Glomerular endothelial cell (primary cell): ENCODE data around the gene ATP8A2. TPM values are rescaled to one million over a fixed set of nuclear protein-coding genes. Genes with fewer than 3 reads are reported as not detected.

Experiments used
- DNase-seq: peaks from one replicate; pipeline ENCODE4 v3.0.0-alpha.2; 2011; ENCODE audit warnings: low read depth, low spot score; ENCODE audit errors: extremely low read depth
- total RNA-seq: library from RNA; depleted of rRNA; stranded (reverse); fragments of >200 nt; gene quantifications from 2 replicates; pipeline ENCODE4 v1.2.3, GENCODE V29; 2015

ATP8A2 gene
- total RNA-seq, 1 donor from 2014 or later, result 0.12 TPM

- DNase-seq, result no peak
Observed at GRCh38 chr13:25872481-25873241, 500.9 kb downstream of the ATP8A2 start.

GRCh38 chr13:25873242-25873612 lies 501.5 kb downstream of the ATP8A2 start:
- DNase-seq, result no peak

- DNase-seq, result no peak
Observed at GRCh38 chr13:25874064-25874737, 502.4 kb downstream of the ATP8A2 start.

- DNase-seq, result no peak
Observed at GRCh38 chr13:25874907-25875306, 503.1 kb downstream of the ATP8A2 start.

- no peak for DNase-seq
Observed at GRCh38 chr13:25876247-25876646, 504.5 kb downstream of the ATP8A2 start.

GRCh38 chr13:25879466-25879865 lies 507.7 kb downstream of the ATP8A2 start:
- DNase-seq, result no peak

- no peak for DNase-seq
Observed at GRCh38 chr13:25881136-25881926, 509.6 kb downstream of the ATP8A2 start.

GRCh38 chr13:25881971-25882451 lies 510.2 kb downstream of the ATP8A2 start:
- no peak for DNase-seq

- DNase-seq, result no peak
Observed at GRCh38 chr13:25882466-25883357, 510.9 kb downstream of the ATP8A2 start.

GRCh38 chr13:25885418-25885817 lies 513.6 kb downstream of the ATP8A2 start:
- no peak for DNase-seq

GRCh38 chr13:25886438-25887214 lies 514.9 kb downstream of the ATP8A2 start:
- DNase-seq, result no peak

- no peak for DNase-seq
Observed at GRCh38 chr13:25887962-25888655, 516.3 kb downstream of the ATP8A2 start.

- DNase-seq, result no peak
Observed at GRCh38 chr13:25890671-25891212, 519.0 kb downstream of the ATP8A2 start.

- DNase-seq, result no peak
Observed at GRCh38 chr13:25898991-25899390, 527.2 kb downstream of the ATP8A2 start.

GRCh38 chr13:25899464-25899863 lies 527.7 kb downstream of the ATP8A2 start:
- no peak for DNase-seq

GRCh38 chr13:25899952-25900351 lies 528.2 kb downstream of the ATP8A2 start:
- DNase-seq, result no peak

GRCh38 chr13:25901460-25902376 lies 529.9 kb downstream of the ATP8A2 start:
- DNase-seq, result peak; percentile 7

GRCh38 chr13:25902455-25902854 lies 530.7 kb downstream of the ATP8A2 start:
- DNase-seq, result no peak
